ENCODE results near the gene YPEL4.
A peak's percentile ranks its signal among the peaks of the same experiment; 100 is the strongest.
"Not testable (repeated sequence)": the region's sequence is repeated elsewhere in the genome, so short reads cannot be mapped to it uniquely, and the experiment has no call there.

Gene YPEL4

GRCh38 chr11:57649826-57650738 lies at the start of gene YPEL4:
Gene YPEL4 (minus strand): TSS chr11:57649912. CDS start chr11:57647107, 2,805 bp downstream.
- H3K27ac Mint-ChIP-seq: no peak within 1 kb of the TSS
- peaks cover 47% of the 10 kb centered on the region for H3K4me1 Mint-ChIP-seq
- H3K36me3 Mint-ChIP-seq (ENCODE audit: low read depth): no peaks in the 10 kb centered on the region
- H3K4me3 Mint-ChIP-seq: peak within 1 kb of the TSS; percentile 67
- peaks cover 38% of the 10 kb centered on the region for H3K27me3 Mint-ChIP-seq
- DNase-seq (peak; percentile 42), ATAC-seq (peak; percentile 77)
- H3K9me3 Mint-ChIP-seq: no peaks in the 10 kb centered on the region

DNA sequence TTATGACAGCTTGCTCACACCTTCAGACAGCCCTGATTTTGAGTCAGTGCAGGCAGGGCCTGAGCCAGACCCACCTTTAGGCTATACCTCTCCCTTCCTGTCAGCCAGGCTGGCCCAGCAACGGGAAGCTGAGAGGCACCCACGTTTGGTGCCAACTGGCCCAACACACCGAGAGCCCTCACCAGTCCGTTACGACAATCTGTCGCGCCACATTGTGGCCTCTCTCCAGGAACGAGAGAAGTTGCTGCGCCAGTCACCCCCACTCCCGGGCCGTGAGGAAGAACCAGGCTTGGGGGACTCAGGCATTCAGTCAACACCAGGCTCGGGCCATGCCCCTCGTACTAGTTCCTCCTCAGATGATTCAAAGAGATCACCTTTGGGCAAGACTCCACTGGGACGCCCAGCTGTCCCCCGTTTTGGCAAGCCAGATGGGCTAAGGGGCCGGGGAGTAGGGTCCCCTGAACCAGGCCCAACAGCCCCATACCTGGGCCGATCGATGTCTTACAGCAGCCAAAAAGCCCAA lies 49.2 kb upstream of the YPEL4 start:
- H3K4me1 Mint-ChIP-seq: no peaks in the 10 kb centered on the region
- no peak for DNase-seq
- no peak overlapping the region for H3K4me3 Mint-ChIP-seq
- no peak overlapping the region for H3K27ac Mint-ChIP-seq
- H3K9me3 Mint-ChIP-seq: no peaks in the 10 kb centered on the region
- ATAC-seq: no peak
- peaks cover 39% of the 10 kb centered on the region for H3K36me3 Mint-ChIP-seq (ENCODE audit: low read depth)
- H3K27me3 Mint-ChIP-seq: no peaks in the 10 kb centered on the region

GRCh38 chr11:57690474-57690873 lies 40.8 kb upstream of the YPEL4 start:
- not testable (repeated sequence) for H3K4me1 Mint-ChIP-seq, H3K27me3 Mint-ChIP-seq, H3K27ac Mint-ChIP-seq, DNase-seq, ATAC-seq, H3K9me3 Mint-ChIP-seq, H3K4me3 Mint-ChIP-seq
- peaks cover 42% of the 10 kb centered on the region for H3K36me3 Mint-ChIP-seq (ENCODE audit: low read depth)

GRCh38 chr11:57681168-57681567 lies 31.5 kb upstream of the YPEL4 start:
- peaks cover 42% of the 10 kb centered on the region for H3K4me1 Mint-ChIP-seq
- ATAC-seq: no peak

GRCh38 chr11:57680552-57680874 lies 30.8 kb upstream of the YPEL4 start:
- Mint-ChIP-seq H3K36me3 (ENCODE audit: low read depth) (peaks cover 47% of the 10 kb centered on the region), H3K4me1 (peaks cover 49% of the 10 kb centered on the region), H3K27me3 (no peaks in the 10 kb centered on the region), H3K27ac (peak overlapping the region; percentile 67), H3K4me3 (no peak overlapping the region), H3K9me3 (no peaks in the 10 kb centered on the region)
- ATAC-seq (peak; percentile 61), DNase-seq (no peak)

More at GRCh38 chr11:57681168-57681567, 31.5 kb upstream of the YPEL4 start:
- H3K27me3 Mint-ChIP-seq: no peaks in the 10 kb centered on the region
- H3K4me3 Mint-ChIP-seq: no peak overlapping the region
- DNase-seq: no peak
- H3K9me3 Mint-ChIP-seq: no peaks in the 10 kb centered on the region
- peaks cover 44% of the 10 kb centered on the region for H3K36me3 Mint-ChIP-seq (ENCODE audit: low read depth)
- H3K27ac Mint-ChIP-seq: no peak overlapping the region

GRCh38 chr11:57679396-57679795 lies 29.7 kb upstream of the YPEL4 start:
- Mint-ChIP-seq H3K27me3 (no peaks in the 10 kb centered on the region), H3K4me3 (no peak overlapping the region), H3K27ac (no peak overlapping the region), H3K9me3 (no peaks in the 10 kb centered on the region), H3K36me3 (ENCODE audit: low read depth) (peaks cover 47% of the 10 kb centered on the region), H3K4me1 (peaks cover 59% of the 10 kb centered on the region)
- DNase-seq (no peak), ATAC-seq (no peak)

DNA sequence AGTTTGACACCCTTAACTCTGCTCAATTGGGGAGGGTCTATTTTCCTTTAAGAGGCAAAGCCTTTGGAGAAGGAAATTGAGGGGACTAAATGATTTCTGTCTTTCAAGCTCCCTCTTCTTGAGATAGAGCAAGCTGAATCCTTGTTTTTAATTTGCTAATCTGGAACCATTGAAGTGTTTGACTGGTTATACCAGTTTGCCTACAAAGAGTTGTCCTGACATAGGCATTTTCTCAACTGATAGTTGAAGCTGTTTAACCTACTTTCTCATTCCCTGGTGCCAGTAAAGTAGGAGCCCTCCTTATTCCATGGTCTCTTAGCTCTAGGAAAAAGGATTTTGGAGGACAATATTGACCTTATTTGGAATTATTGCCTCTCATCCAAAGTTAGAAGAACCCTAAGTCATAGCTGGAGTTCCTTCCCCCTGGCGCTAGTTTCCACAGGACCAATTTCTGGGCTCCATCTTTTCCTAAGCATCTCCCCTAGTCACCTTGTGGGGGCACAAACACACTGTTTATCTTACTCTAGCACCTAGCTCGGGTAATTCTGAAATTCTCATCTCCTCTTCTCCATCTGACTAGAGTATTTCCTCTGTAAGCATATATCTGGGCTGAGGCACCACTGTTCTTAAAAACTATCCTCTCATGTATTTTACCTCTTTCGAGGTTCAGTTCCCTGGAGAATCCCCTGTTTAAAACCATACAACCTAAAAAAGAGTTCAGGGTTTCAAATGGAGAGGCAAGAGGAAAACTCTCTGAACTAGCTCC lies 25.6 kb upstream of the YPEL4 start:
- Mint-ChIP-seq H3K36me3 (ENCODE audit: low read depth) (peaks cover 53% of the 10 kb centered on the region), H3K27me3 (no peaks in the 10 kb centered on the region), H3K4me3 (no peak overlapping the region), H3K27ac (peak overlapping the region; percentile 35), H3K9me3 (no peaks in the 10 kb centered on the region), H3K4me1 (peaks cover 80% of the 10 kb centered on the region)
- ATAC-seq (no peak), DNase-seq (no peak)

GRCh38 chr11:57674251-57674650 lies 24.5 kb upstream of the YPEL4 start:
- ATAC-seq (no peak), DNase-seq (no peak)
- no peak overlapping the region for H3K4me3 Mint-ChIP-seq
- peaks cover 80% of the 10 kb centered on the region for H3K4me1 Mint-ChIP-seq
- no peaks in the 10 kb centered on the region for H3K9me3 Mint-ChIP-seq
- peak overlapping the region; percentile 33 for H3K27ac Mint-ChIP-seq
- H3K36me3 Mint-ChIP-seq (ENCODE audit: low read depth): peaks cover 52% of the 10 kb centered on the region
- no peaks in the 10 kb centered on the region for H3K27me3 Mint-ChIP-seq

DNA sequence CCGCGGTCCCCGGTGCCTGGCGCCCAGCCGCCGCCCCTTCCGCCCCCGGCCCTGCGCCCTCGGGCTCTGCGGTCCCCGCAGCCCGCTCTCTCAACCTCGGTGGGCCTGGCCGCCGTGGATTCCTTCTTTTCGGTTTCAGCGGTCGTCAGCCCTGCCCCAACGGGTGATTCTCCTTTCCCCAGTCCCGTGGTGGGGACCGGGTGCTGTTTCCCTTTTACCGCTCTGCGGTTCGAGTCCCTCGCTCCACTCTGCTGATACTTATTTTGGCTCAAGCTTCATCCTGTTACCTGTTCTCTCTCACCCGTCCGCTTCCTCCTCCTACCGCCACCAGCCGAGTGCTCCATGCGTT lies 18.7 kb upstream of the YPEL4 start:
- ATAC-seq (no peak), DNase-seq (peak; percentile 52)
- H3K4me3 Mint-ChIP-seq: peak overlapping the region; percentile 92
- no peaks in the 10 kb centered on the region for H3K27me3 Mint-ChIP-seq
- no peaks in the 10 kb centered on the region for H3K9me3 Mint-ChIP-seq
- H3K27ac Mint-ChIP-seq: peak overlapping the region; percentile 99
- H3K4me1 Mint-ChIP-seq: peaks cover 61% of the 10 kb centered on the region
- H3K36me3 Mint-ChIP-seq (ENCODE audit: low read depth): peaks cover 22% of the 10 kb centered on the region

GRCh38 chr11:57667736-57668433 lies 18.2 kb upstream of the YPEL4 start, which contains the start of gene ZDHHC5:
Gene ZDHHC5 (plus strand): TSS chr11:57668114. CDS start chr11:57673091, 4,977 bp downstream.
- Mint-ChIP-seq H3K27ac (peak within 1 kb of the TSS; percentile 99), H3K4me1 (peaks cover 56% of the 10 kb centered on the region), H3K4me3 (peak within 1 kb of the TSS; percentile 92), H3K36me3 (ENCODE audit: low read depth) (peaks cover 18% of the 10 kb centered on the region), H3K9me3 (no peaks in the 10 kb centered on the region), H3K27me3 (no peaks in the 10 kb centered on the region)
- ATAC-seq: peak; percentile 96
- DNase-seq: peak; percentile 99

- Mint-ChIP-seq H3K27ac (peak overlapping the region; percentile 99), H3K27me3 (no peaks in the 10 kb centered on the region), H3K4me1 (peaks cover 50% of the 10 kb centered on the region), H3K36me3 (ENCODE audit: low read depth) (peaks cover 18% of the 10 kb centered on the region), H3K4me3 (peak overlapping the region; percentile 92), H3K9me3 (no peaks in the 10 kb centered on the region)
- DNase-seq (peak; percentile 88), ATAC-seq (peak; percentile 60)
These were observed 17.5 kb upstream of the YPEL4 start for GRCh38 chr11:57667117-57667735.

- Mint-ChIP-seq H3K27me3 (no peaks in the 10 kb centered on the region), H3K4me3 (no peak overlapping the region), H3K4me1 (peaks cover 22% of the 10 kb centered on the region), H3K27ac (no peak overlapping the region), H3K36me3 (ENCODE audit: low read depth) (peaks cover 25% of the 10 kb centered on the region), H3K9me3 (no peaks in the 10 kb centered on the region)
- no peak for ATAC-seq
- no peak for DNase-seq
These were observed 14.3 kb upstream of the YPEL4 start for GRCh38 chr11:57663975-57664374.

DNA sequence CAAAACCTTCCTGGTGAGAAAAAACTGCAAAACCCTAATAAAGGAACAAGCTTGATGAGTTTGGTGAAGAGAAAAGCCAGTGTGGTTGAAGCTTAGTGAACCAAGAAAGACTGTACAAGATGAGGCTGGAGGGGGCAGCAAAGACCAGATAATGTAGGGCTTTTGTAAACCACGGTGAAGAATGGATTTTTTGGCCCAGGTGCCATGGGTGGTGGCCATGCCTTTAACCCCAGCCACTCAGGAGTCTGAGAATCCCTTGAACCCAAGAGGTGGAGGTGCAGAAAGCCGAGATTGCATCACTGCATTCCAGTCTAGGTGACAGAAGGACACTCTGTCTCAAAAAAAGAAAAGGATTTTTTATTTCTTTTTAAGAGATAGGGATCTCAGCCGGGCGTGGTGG lies 13.2 kb upstream of the YPEL4 start:
- H3K36me3 Mint-ChIP-seq (ENCODE audit: low read depth): peaks cover 27% of the 10 kb centered on the region
- ATAC-seq (no peak), DNase-seq (no peak)
- peaks cover 27% of the 10 kb centered on the region for H3K4me1 Mint-ChIP-seq
- H3K9me3 Mint-ChIP-seq: no peaks in the 10 kb centered on the region
- no peaks in the 10 kb centered on the region for H3K27me3 Mint-ChIP-seq
- no peak overlapping the region for H3K4me3 Mint-ChIP-seq
- no peak overlapping the region for H3K27ac Mint-ChIP-seq

DNA sequence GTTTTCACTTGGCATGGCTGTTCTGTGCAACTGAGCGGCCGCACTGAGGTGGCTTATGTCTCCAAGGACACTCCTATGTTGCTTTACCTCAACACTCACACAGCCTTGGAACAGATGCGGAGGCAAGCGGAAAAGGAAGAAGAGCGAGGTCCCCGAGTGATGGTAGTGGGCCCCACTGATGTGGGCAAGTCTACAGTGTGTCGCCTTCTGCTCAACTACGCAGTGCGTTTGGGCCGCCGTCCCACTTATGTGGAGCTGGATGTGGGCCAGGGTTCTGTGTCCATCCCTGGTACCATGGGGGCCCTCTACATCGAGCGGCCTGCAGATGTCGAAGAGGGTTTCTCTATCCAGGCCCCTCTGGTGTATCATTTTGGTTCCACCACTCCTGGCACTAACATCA lies 10.0 kb upstream of the YPEL4 start:
- peaks cover 24% of the 10 kb centered on the region for H3K4me1 Mint-ChIP-seq
- no peak for ATAC-seq
- H3K9me3 Mint-ChIP-seq: no peaks in the 10 kb centered on the region
- H3K4me3 Mint-ChIP-seq: no peak overlapping the region
- H3K36me3 Mint-ChIP-seq (ENCODE audit: low read depth): peaks cover 29% of the 10 kb centered on the region
- no peak overlapping the region for H3K27ac Mint-ChIP-seq
- no peak for DNase-seq
- no peaks in the 10 kb centered on the region for H3K27me3 Mint-ChIP-seq

Data from activated naive CD8-positive, alpha-beta T cell treated with anti-CD3 and anti-CD28 coated beads, Interleukin-2, amount 50 U/mL, for 24 hours (primary cell).